AG09319 (cell line): ENCODE measurements around the gene C19orf53.

Source experiments
- DNase-seq: peaks from one replicate; pipeline ENCODE4 v3.0.0-alpha.2; 2010; ENCODE audit warnings: low read depth; ENCODE audit errors: extremely low read depth
- TF ChIP-seq, protein P1 (sequence below): IDR thresholded peaks from 2 replicates; pipeline ENCODE4 v1.5.1; 2011; ENCODE audit warnings: low read depth, mild to moderate bottlenecking, inconsistent platforms, low read length, moderate library complexity

The C19orf53 gene

DNA sequence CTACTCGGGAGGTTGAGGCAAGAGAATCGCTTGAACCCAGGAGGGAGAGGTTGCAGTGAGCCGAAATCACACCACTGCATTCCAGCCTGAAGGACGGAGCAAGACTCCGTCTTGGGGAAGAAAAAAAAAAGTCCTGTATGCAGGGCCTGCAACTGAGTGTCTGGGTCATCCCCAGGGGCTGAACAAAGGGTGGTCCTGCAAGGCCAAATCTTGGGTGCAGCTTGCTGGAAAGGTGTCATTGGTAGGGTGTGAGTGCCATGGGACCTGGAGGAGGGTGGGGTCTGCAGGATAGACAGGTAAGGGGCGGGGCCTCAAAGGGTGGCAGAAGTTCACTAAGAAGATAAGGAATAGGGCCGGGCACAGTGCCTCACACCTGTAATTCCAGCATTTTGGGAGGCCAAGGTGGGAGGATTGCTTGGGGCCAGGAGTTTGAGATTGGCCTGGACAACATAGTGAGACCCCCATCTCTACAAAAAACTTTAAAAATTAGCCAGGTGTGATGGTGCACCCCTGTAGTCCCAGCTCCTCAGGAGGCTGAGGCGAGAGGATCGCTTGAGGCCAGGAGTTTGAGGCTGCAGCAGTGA, 52.5 kb downstream of the C19orf53 start:
- DNase-seq: no peak
- TF ChIP-seq, protein P1, sequence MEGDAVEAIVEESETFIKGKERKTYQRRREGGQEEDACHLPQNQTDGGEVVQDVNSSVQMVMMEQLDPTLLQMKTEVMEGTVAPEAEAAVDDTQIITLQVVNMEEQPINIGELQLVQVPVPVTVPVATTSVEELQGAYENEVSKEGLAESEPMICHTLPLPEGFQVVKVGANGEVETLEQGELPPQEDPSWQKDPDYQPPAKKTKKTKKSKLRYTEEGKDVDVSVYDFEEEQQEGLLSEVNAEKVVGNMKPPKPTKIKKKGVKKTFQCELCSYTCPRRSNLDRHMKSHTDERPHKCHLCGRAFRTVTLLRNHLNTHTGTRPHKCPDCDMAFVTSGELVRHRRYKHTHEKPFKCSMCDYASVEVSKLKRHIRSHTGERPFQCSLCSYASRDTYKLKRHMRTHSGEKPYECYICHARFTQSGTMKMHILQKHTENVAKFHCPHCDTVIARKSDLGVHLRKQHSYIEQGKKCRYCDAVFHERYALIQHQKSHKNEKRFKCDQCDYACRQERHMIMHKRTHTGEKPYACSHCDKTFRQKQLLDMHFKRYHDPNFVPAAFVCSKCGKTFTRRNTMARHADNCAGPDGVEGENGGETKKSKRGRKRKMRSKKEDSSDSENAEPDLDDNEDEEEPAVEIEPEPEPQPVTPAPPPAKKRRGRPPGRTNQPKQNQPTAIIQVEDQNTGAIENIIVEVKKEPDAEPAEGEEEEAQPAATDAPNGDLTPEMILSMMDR: no peak

DNA sequence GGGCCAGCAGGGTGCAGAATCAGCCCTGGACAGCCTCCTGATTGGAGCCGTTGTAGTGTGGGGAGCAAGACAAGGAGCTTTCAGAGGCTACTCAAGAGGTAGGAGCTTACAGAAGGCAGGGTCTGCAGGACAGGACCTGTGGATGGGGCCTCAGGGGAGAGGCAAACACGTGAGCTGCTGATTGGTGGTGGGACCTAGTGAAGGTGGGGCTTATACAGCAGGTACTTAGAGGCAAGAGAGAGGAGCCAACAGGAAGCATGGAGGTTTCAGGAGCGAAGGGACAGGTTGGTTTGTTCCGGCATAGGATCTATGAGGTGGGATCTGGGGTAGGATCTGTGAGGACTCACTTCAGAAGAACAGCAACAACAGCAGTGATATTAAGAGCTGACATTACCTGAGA, 53.4 kb downstream of the C19orf53 start:
- no peak for DNase-seq
- TF ChIP-seq, protein P1: no peak
